ENCODE data around the gene TRIM5.
A peak's percentile ranks its signal among the peaks of the same experiment; 100 is the strongest.

TRIM5 gene

GRCh38 chr11:5639953-5640352 is 44.9 kb downstream of the TRIM5 start:
- no peak for FAIRE-seq
- TF ChIP-seq POU2F2 (IDR thresholded peaks at IDR 0.05; ENCODE audit: low read depth, low read length) (no peak), TAF1 (IDR thresholded peaks at IDR 0.05; ENCODE audit: low read depth, low read length) (no peak), SPI1 (IDR thresholded peaks at IDR 0.05; ENCODE audit: low read depth, low read length) (no peak), POLR2A (IDR thresholded peaks at IDR 0.05; ENCODE audit: low read depth, low read length) (no peak), POLR2AphosphoS5 (IDR thresholded peaks at IDR 0.05; ENCODE audit: low read depth, low read length) (no peak), PAX5 (IDR thresholded peaks at IDR 0.05; ENCODE audit: insufficient read depth, low read length, severe bottlenecking) (no peak)

GRCh38 chr11:5631969-5632635 is 52.8 kb downstream of the TRIM5 start:
- DNase-seq (ENCODE audit: insufficient read length, low spot score) (peak; percentile 37), FAIRE-seq (peak; percentile 89)
- TF ChIP-seq SPI1 (IDR thresholded peaks at IDR 0.05; ENCODE audit: low read depth, low read length) (peak; percentile 94), POU2F2 (IDR thresholded peaks at IDR 0.05; ENCODE audit: low read depth, low read length) (peak; percentile 57; the same call in 1 of the 2 replicates), TAF1 (IDR thresholded peaks at IDR 0.05; ENCODE audit: low read depth, low read length) (no peak), POLR2AphosphoS5 (IDR thresholded peaks at IDR 0.05; ENCODE audit: low read depth, low read length) (no peak; the same call in 1 of the 2 replicates)

More at GRCh38 chr11:5639953-5640352, 44.9 kb downstream of the TRIM5 start:
- DNase-seq (ENCODE audit: insufficient read length, low spot score): no peak

- DNase-seq (ENCODE audit: insufficient read length, low spot score) (no peak), FAIRE-seq (peak; percentile 79)
- TF ChIP-seq SPI1 (IDR thresholded peaks at IDR 0.05; ENCODE audit: low read depth, low read length): no peak
- TF ChIP-seq PAX5 (IDR thresholded peaks at IDR 0.05; ENCODE audit: insufficient read depth, low read length, severe bottlenecking): no peak
- TF ChIP-seq POLR2A (IDR thresholded peaks at IDR 0.05; ENCODE audit: low read depth, low read length): no peak
- TF ChIP-seq TAF1 (IDR thresholded peaks at IDR 0.05; ENCODE audit: low read depth, low read length): no peak
- no peak for TF ChIP-seq POLR2AphosphoS5 (IDR thresholded peaks at IDR 0.05; ENCODE audit: low read depth, low read length)
Observed at GRCh38 chr11:5631417-5631816, 53.5 kb downstream of the TRIM5 start.

GRCh38 chr11:5626196-5626595 is 58.7 kb downstream of the TRIM5 start:
- TF ChIP-seq POLR2AphosphoS5 (IDR thresholded peaks at IDR 0.05; ENCODE audit: low read depth, low read length) (no peak), TAF1 (IDR thresholded peaks at IDR 0.05; ENCODE audit: low read depth, low read length) (no peak), POLR2A (IDR thresholded peaks at IDR 0.05; ENCODE audit: low read depth, low read length) (no peak), SPI1 (IDR thresholded peaks at IDR 0.05; ENCODE audit: low read depth, low read length) (no peak), POU2F2 (IDR thresholded peaks at IDR 0.05; ENCODE audit: low read depth, low read length) (no peak), PAX5 (IDR thresholded peaks at IDR 0.05; ENCODE audit: insufficient read depth, low read length, severe bottlenecking) (no peak)
- DNase-seq (ENCODE audit: insufficient read length, low spot score) (no peak), FAIRE-seq (no peak)

GRCh38 chr11:5625281-5625680 is 59.6 kb downstream of the TRIM5 start:
- TF ChIP-seq POU2F2 (IDR thresholded peaks at IDR 0.05; ENCODE audit: low read depth, low read length) (no peak), POLR2A (IDR thresholded peaks at IDR 0.05; ENCODE audit: low read depth, low read length) (no peak), POLR2AphosphoS5 (IDR thresholded peaks at IDR 0.05; ENCODE audit: low read depth, low read length) (no peak)
- no peak for FAIRE-seq
- no peak for DNase-seq (ENCODE audit: insufficient read length, low spot score)

GRCh38 chr11:5624489-5625279 is 60.2 kb downstream of the TRIM5 start, which contains the start of gene TRIM34:
Gene TRIM34 (plus strand): TSS chr11:5625001. CDS start chr11:5632332, 7,331 bp downstream.
- DNase-seq (ENCODE audit: insufficient read length, low spot score) (peak; percentile 67), FAIRE-seq (peak; percentile 94)

GRCh38 chr11:5622802-5623201 is 62.1 kb downstream of the TRIM5 start:
- no peak for FAIRE-seq
- TF ChIP-seq POLR2AphosphoS5 (IDR thresholded peaks at IDR 0.05; ENCODE audit: low read depth, low read length) (no peak), SPI1 (IDR thresholded peaks at IDR 0.05; ENCODE audit: low read depth, low read length) (no peak), TAF1 (IDR thresholded peaks at IDR 0.05; ENCODE audit: low read depth, low read length) (no peak), PAX5 (IDR thresholded peaks at IDR 0.05; ENCODE audit: insufficient read depth, low read length, severe bottlenecking) (no peak), POU2F2 (IDR thresholded peaks at IDR 0.05; ENCODE audit: low read depth, low read length) (no peak), POLR2A (IDR thresholded peaks at IDR 0.05; ENCODE audit: low read depth, low read length) (no peak)
- DNase-seq (ENCODE audit: insufficient read length, low spot score): no peak

More at GRCh38 chr11:5624489-5625279, 60.2 kb downstream of the TRIM5 start, which contains the start of gene TRIM34:
- TF ChIP-seq PAX5 (IDR thresholded peaks at IDR 0.05; ENCODE audit: insufficient read depth, low read length, severe bottlenecking) (no peak), POU2F2 (IDR thresholded peaks at IDR 0.05; ENCODE audit: low read depth, low read length) (0 out of 2 replicates have a peak, but pooled peaks have one; percentile 64), TAF1 (IDR thresholded peaks at IDR 0.05; ENCODE audit: low read depth, low read length) (peak; percentile 76), POLR2AphosphoS5 (IDR thresholded peaks at IDR 0.05; ENCODE audit: low read depth, low read length) (peak; percentile 95), POLR2A (IDR thresholded peaks at IDR 0.05; ENCODE audit: low read depth, low read length) (peak; percentile 96), SPI1 (IDR thresholded peaks at IDR 0.05; ENCODE audit: low read depth, low read length) (peak; percentile 89)

- DNase-seq (ENCODE audit: insufficient read length, low spot score): no peak
- FAIRE-seq: no peak
- TF ChIP-seq SPI1 (IDR thresholded peaks at IDR 0.05; ENCODE audit: low read depth, low read length): no peak
- no peak for TF ChIP-seq POLR2A (IDR thresholded peaks at IDR 0.05; ENCODE audit: low read depth, low read length)
- no peak for TF ChIP-seq POLR2AphosphoS5 (IDR thresholded peaks at IDR 0.05; ENCODE audit: low read depth, low read length)
- TF ChIP-seq POU2F2 (IDR thresholded peaks at IDR 0.05; ENCODE audit: low read depth, low read length): no peak
- no peak for TF ChIP-seq PAX5 (IDR thresholded peaks at IDR 0.05; ENCODE audit: insufficient read depth, low read length, severe bottlenecking)
- no peak for TF ChIP-seq TAF1 (IDR thresholded peaks at IDR 0.05; ENCODE audit: low read depth, low read length)
Observed at GRCh38 chr11:5621580-5621979, 63.3 kb downstream of the TRIM5 start.
